ENCODE measurements around the gene CEACAM16.

GRCh38 chr19:44661904-44662303 is 37.0 kb upstream of the CEACAM16 start:
- TF ChIP-seq ZNF143 (CRISPR knock-in tag; IDR thresholded peaks at IDR 0.05) (no peak), ATF1 (CRISPR knock-in tag; IDR thresholded peaks at IDR 0.05) (no peak), ATF1 (tag; IDR thresholded peaks at IDR 0.05) (no peak)
- TF ChIP-seq, protein P1, sequence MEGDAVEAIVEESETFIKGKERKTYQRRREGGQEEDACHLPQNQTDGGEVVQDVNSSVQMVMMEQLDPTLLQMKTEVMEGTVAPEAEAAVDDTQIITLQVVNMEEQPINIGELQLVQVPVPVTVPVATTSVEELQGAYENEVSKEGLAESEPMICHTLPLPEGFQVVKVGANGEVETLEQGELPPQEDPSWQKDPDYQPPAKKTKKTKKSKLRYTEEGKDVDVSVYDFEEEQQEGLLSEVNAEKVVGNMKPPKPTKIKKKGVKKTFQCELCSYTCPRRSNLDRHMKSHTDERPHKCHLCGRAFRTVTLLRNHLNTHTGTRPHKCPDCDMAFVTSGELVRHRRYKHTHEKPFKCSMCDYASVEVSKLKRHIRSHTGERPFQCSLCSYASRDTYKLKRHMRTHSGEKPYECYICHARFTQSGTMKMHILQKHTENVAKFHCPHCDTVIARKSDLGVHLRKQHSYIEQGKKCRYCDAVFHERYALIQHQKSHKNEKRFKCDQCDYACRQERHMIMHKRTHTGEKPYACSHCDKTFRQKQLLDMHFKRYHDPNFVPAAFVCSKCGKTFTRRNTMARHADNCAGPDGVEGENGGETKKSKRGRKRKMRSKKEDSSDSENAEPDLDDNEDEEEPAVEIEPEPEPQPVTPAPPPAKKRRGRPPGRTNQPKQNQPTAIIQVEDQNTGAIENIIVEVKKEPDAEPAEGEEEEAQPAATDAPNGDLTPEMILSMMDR (IDR thresholded peaks at IDR 0.05 in 2 of 3, conservative IDR thresholded peaks at IDR 0.05 in 1 of 3; ENCODE audit: insufficient read depth in 2 of 3, low read depth in 1 of 3, low read length in 3 of 3): no peak
